ENCODE results near the gene SMIM10.
"Not testable (repeated sequence)": the region's sequence is repeated elsewhere in the genome, so short reads cannot be mapped to it uniquely, and the experiment has no call there.

SMIM10 gene

DNA sequence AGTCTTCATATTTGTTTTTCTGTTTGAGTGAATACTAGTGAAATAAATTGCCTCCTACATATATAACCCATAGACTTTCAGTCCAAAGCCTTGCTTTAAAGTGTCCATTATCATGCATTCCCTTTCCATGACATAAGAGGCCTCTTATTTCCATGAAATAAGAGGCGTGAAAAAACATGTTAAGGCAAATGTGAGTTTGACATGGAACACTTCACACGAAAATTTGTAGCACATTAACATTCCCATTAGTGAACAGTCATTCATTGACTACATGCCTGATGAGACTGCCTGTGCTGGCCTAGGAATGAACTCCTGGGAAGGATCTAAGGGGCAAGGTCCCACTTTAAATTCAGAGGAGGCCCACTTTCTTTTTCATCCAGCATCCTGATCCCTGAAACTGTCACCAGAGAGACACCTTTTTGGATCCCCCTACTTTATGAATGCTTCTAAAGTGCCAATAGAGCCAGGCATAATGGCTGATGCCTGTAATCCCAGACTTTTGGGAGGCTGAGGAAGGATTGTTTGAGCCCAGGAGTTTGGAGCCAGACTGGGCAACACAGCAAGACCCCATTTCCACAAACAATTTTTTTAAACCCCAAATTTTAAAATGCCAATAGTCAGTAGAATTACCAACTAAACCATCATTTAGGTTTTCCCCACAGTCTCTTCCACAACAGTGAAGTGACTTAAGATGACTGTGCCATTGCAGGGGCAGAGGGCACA, 24.9 kb downstream of the SMIM10 start:
- DNase-seq, result no peak

DNA sequence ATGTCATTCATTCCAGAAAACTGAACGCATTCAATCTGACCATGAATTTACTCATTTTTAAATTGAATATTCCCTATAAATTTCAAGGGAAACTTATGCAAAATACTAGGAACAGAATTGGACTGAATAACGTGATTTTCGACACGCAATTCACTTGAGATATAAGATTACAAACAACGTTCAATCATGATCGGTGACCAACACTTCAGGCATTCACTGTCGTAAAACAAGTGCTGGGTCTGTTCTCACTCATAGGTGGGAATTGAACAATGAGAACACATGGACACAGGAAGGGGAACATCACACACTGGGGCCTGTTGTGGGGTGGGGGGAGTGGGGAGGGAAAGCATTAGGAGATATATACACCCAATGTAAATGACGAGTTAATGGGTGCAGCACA, 29.1 kb downstream of the SMIM10 start:
- DNase-seq, result not testable (repeated sequence)

GRCh38 chrX:135023791-135024190, 33.0 kb downstream of the SMIM10 start:
- not testable (repeated sequence) for DNase-seq

DNA sequence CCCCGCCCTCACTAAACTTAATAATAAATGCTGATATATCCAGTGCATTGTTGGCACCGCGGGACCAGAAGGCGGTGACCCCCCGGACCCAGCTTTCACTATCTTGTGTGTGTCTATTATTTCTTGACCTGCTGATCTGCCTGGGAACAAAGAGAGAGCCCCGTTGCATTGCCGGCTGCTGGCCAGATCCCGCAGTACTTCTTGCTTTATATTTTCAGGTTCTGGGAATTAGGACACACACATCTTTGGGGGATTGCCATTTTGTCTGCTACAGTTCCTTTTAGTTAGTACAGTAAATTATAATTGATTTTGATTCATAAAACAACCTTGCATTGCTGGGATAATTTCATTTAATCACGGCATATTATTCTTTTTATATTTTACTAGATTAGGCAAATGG, 33.7 kb downstream of the SMIM10 start:
- DNase-seq, result no peak

GRCh38 chrX:135030207-135030963, 39.6 kb downstream of the SMIM10 start:
- DNase-seq, result not testable (repeated sequence)

GRCh38 chrX:135041149-135042123, 50.6 kb downstream of the SMIM10 start:
- not testable (repeated sequence) for DNase-seq

Measured in activated T-cell treated with anti-CD3 and anti-CD28 coated beads for 4 hours (primary cell).